Spleen (tissue), 7 donors: ENCODE results near the gene THOC5.

ENCODE experiments used
- POLR2A ChIP-seq, 3 donors: fragments of 450-650 bp; IDR thresholded peaks; one replicate each; pipeline ENCODE4 v1.5.1; 2017; ENCODE audit warnings: antibody characterized with exemption in 3 of 3, mild to moderate bottlenecking in 1 of 3
- POLR2AphosphoS5 ChIP-seq, 3 donors: sonication (generic); formaldehyde crosslinking; IDR thresholded peaks; one replicate each; pipeline ENCODE4 v1.5.1; 2017; ENCODE audit warnings: antibody characterized with exemption in 3 of 3
- TF ChIP-seq, protein P1 (sequence below), 11 experiments: fragments of 200-600 bp in 7 of 11; fragments of 450-650 bp in 4 of 11; sonication (generic) in 4 of 11; IDR thresholded peaks in 8 of 11; conservative IDR thresholded peaks in 3 of 11; 1 replicate in 7 of 11; 2 replicates in 4 of 11; pipeline versions ENCODE4 v1.4.0 to v1.8.0; 2016 to 2021; ENCODE audit warnings: antibody characterized with exemption in 11 of 11, inconsistent platforms in 4 of 11, mild to moderate bottlenecking in 1 of 11
- donor health status: DM: no; HTN: no; CAD: no; lungs with moderate emphysema.
- donor health status: DM: no; HTN: no; CAD: no.
- donor health status: DM: no; HTN: no; CAD: no.

DNA sequence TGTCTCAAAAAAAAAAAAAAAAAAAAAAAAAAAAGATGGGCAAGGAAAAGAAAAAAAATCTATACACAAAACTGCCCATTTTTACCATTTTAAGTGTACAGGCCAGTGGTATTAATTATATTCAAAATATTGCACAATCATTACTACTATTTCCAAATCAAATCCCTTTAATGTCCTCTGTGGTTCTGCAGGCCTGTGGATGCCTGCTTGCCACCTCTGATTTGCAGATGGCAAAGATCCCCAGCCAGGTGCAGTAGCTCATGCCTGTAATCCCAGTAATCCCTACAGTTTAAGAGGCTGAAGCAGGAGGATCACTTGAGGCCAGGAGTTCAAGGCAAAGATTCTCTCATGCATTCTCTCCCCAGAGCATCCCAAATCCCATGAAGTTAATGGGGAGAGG is 95.0 kb downstream of the THOC5 start:
- no peak for TF ChIP-seq POLR2A (IDR thresholded peaks at IDR 0.05)
- TF ChIP-seq, protein P1, sequence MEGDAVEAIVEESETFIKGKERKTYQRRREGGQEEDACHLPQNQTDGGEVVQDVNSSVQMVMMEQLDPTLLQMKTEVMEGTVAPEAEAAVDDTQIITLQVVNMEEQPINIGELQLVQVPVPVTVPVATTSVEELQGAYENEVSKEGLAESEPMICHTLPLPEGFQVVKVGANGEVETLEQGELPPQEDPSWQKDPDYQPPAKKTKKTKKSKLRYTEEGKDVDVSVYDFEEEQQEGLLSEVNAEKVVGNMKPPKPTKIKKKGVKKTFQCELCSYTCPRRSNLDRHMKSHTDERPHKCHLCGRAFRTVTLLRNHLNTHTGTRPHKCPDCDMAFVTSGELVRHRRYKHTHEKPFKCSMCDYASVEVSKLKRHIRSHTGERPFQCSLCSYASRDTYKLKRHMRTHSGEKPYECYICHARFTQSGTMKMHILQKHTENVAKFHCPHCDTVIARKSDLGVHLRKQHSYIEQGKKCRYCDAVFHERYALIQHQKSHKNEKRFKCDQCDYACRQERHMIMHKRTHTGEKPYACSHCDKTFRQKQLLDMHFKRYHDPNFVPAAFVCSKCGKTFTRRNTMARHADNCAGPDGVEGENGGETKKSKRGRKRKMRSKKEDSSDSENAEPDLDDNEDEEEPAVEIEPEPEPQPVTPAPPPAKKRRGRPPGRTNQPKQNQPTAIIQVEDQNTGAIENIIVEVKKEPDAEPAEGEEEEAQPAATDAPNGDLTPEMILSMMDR (IDR thresholded peaks at IDR 0.05 in 8 of 11, conservative IDR thresholded peaks at IDR 0.05 in 3 of 11): no peak
- TF ChIP-seq POLR2AphosphoS5 (IDR thresholded peaks at IDR 0.05): no peak
